Subcutaneous adipose tissue (tissue), 4 donors: ENCODE measurements around the gene VPS37B. TPM values are rescaled to one million over a fixed set of nuclear protein-coding genes. Genes with fewer than 3 reads are reported as not detected.

Experiments used
- CTCF ChIP-seq: fragments of 450-650 bp; IDR thresholded peaks from one replicate; pipeline ENCODE4 v1.5.1; 2016; ENCODE audit warnings: low read depth, mild to moderate bottlenecking, control low read depth, antibody characterized with exemption, moderate library complexity
- total RNA-seq, 4 donors: library from RNA; depleted of rRNA; stranded (reverse); fragments of >200 nt; gene quantifications; one replicate each; pipeline ENCODE4 v1.1.0, GENCODE V29; 2016

VPS37B gene
- total RNA-seq, 4 donors from 2014 or later = 14.8 to 54.1 (median 16.8) TPM

GRCh38 chr12:122820838-122821271, 75.1 kb downstream of the VPS37B start:
- TF ChIP-seq CTCF = no peak

- no peak for TF ChIP-seq CTCF
These were observed 75.8 kb downstream of the VPS37B start for GRCh38 chr12:122820138-122820537.

GRCh38 chr12:122819209-122819785, 76.6 kb downstream of the VPS37B start:
- no peak for TF ChIP-seq CTCF

Other genes with a start within 250 kb of the VPS37B start
- 10 to 100 TPM in 2 of 4 donors, 1 to 10 TPM in 2; 7.7 to 15.8 (median 10.9) TPM for gene HCAR2, start 192.8 kb downstream of the VPS37B start, total RNA-seq
- 1 to 10 TPM; 1.9 to 3.1 (median 2.4) TPM for gene HCAR3, start 179.3 kb downstream of the VPS37B start, total RNA-seq
- gene HCAR1, start 165.3 kb downstream of the VPS37B start, total RNA-seq = 1 to 10 TPM; 4.0 to 7.7 (median 4.8) TPM
- gene DENR, start 143.3 kb downstream of the VPS37B start, total RNA-seq = 10 to 100 TPM; 19.6 to 32.8 (median 26.2) TPM
- gene CCDC62, start 121.6 kb downstream of the VPS37B start, total RNA-seq = 1 to 10 TPM in 2 of 4 donors, under 1 TPM in 2; 0.82 to 1.5 (median 0.99) TPM
- gene HIP1R, start 60.7 kb downstream of the VPS37B start, total RNA-seq = 10 to 100 TPM; 13.4 to 70.3 (median 19.7) TPM
- 1 to 10 TPM; 1.5 to 9.2 (median 1.7) TPM for gene ABCB9, start 70.3 kb upstream of the VPS37B start, total RNA-seq
- gene OGFOD2, start 79.1 kb upstream of the VPS37B start, total RNA-seq = 10 to 100 TPM in 1 of 4 donors, 1 to 10 TPM in 3; 4.6 to 17.7 (median 5.7) TPM
- 100 to 1,000 TPM in 3 of 4 donors, 10 to 100 TPM in 1; 73.9 to 274 (median 170) TPM for gene ARL6IP4, start 84.6 kb upstream of the VPS37B start, total RNA-seq